ENCODE data around the gene RNASE4.

The RNASE4 gene

DNA sequence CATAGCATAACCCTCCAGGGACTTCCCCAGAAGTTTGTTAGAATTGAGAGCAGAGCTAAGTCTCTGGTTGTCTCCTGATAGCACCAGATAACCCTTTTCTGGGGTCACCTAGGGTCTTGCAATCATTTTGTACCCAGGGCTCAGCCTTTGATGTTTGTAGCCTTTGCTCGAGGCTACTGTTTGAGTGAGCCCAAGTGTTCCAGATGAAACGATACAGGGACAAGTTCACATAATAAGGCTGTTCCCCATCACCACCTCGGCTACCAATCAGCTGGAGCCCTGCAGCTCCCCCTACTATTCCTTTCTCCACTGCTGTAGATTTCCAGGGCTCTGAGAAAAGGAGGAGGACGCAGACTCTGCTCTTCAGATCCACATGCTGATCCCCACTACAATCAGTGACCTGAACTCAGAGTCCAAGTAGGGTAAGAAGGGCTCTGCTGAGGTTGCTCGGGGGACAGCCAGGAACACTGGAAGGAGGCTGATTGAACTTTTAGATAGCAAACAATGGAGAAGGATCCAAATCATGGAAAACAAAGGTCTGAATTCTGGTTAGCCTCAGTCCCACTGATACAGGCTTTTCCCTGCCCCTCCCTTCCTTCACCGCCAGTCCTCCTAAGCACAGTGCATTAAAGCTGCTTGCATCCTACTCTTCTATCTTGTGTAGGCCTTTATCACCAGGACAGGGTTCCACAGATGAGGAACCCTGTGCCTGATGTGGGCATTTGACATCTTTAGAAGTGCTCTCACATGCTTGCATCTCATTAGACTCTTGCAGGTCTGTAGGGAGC, 61.4 kb downstream of the RNASE4 start, which contains the start of gene EDDM3A:
Gene EDDM3A (plus strand): TSS at position 317 of the 788 bp plus-strand sequence. CDS start 1,694 bp downstream, outside the sequence.
- DNase-seq (ENCODE audit: low read depth): no peak

DNA sequence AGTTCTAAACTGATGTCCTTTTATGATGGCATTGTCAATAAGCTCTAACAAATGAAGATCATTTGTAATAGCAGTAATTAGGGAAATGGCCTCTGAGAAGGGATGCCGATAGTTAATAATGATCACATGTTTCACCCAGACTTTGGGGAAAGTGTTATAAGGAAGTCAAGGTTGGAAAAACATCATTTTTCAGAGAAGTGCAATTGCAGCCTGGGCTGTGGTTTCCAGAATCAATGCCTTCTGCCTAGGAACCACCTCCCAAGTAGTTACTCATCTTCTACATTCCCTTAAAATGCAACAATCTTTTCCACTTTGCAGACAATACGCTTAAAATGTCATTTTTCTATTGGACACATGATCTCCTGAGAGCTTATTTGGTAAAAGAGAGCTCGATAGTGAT, 62.2 kb downstream of the RNASE4 start:
- no peak for DNase-seq (ENCODE audit: low read depth)

DNA sequence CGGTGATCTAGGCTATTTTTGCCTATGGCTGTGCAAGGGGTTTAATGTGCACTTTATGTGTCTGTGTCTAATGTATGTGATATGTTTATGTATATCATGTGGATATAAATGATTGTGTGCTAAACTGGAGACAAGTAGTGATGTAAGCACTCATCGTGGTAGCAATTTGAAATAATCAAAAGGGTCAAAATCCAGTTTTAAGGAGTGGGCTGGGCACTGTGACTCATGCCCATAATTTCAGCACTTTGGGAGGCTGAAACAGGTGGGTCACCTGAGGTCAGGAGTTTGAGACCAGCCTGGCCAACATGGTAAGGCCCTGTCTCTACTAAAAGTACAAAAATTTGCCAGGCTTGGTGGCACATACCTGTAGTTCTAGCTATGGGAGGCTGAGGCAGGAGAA, 64.1 kb downstream of the RNASE4 start:
- no peak for DNase-seq (ENCODE audit: low read depth)

DNA sequence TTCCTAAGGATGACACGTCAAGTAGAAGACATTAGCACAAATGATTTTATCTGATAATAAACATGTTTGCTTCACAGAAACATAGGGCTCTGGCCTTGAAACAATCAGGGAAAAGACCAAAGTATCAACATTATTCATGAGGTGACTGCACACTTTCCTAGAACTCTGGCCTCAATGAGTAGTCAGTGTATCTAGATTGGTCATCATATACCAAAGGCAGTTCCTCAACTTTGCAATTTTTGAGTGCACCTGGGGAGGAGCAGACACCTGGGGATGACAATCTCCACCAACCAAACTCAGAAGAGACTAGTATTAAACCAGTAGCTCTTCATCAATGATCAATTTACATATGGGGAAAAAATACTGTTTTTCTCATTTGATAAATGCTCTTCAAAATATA, 65.8 kb downstream of the RNASE4 start:
- no peak for DNase-seq (ENCODE audit: low read depth)
